SK-N-MC (cell line): ENCODE results near the gene ASTN2.

ENCODE experiments used
- DNase-seq: peaks from one replicate; pipeline ENCODE4 v3.0.0-alpha.2; 2011; ENCODE audit warnings: low read depth, low spot score
- H3K27ac ChIP-seq: fragments of 200-600 bp; sonication (generic); 2 replicates; pipeline ENCODE4 v1.5.1; 2016; ENCODE audit warnings: mixed run types
- H3K36me3 ChIP-seq: fragments of 200-600 bp; sonication (generic); 2 replicates; pipeline ENCODE4 v1.6.1; 2017; ENCODE audit warnings: antibody characterized with exemption, low read length, mixed read lengths; ENCODE audit not compliant: insufficient read depth
- H3K4me3 ChIP-seq: fragments of 200-600 bp; sonication (generic); 2 replicates; pipeline ENCODE4 v1.5.1; 2016
- H3K9ac ChIP-seq: fragments of 200-600 bp; sonication (generic); 2 replicates; pipeline ENCODE4 v1.8.0; 2017; ENCODE audit warnings: mixed run types, mixed read lengths; ENCODE audit not compliant: insufficient read length
- H3K9me3 ChIP-seq: fragments of 200-600 bp; sonication (generic); 2 replicates; pipeline ENCODE4 v1.6.1; 2017; ENCODE audit warnings: low read depth, mild to moderate bottlenecking, antibody characterized with exemption, low read length, moderate library complexity, mixed read lengths
- EZH2 ChIP-seq: fragments of 200-600 bp; sonication (generic); IDR thresholded peaks from one replicate; pipeline ENCODE4 v1.6.1; 2017; ENCODE audit warnings: antibody characterized with exemption
- FOXP2 ChIP-seq: optimal IDR thresholded peaks from 2 replicates; pipeline ENCODE3; 2011; ENCODE audit warnings: mild to moderate bottlenecking, moderate library complexity; ENCODE audit not compliant: insufficient read depth; ENCODE audit errors: extremely low read length, control extremely low read depth
- POLR2AphosphoS5 ChIP-seq: IDR thresholded peaks from 2 replicates; pipeline ENCODE4 v1.6.1; 2012; ENCODE audit warnings: mild to moderate bottlenecking, low read depth, low read length, borderline replicate concordance

Gene ASTN2

DNA sequence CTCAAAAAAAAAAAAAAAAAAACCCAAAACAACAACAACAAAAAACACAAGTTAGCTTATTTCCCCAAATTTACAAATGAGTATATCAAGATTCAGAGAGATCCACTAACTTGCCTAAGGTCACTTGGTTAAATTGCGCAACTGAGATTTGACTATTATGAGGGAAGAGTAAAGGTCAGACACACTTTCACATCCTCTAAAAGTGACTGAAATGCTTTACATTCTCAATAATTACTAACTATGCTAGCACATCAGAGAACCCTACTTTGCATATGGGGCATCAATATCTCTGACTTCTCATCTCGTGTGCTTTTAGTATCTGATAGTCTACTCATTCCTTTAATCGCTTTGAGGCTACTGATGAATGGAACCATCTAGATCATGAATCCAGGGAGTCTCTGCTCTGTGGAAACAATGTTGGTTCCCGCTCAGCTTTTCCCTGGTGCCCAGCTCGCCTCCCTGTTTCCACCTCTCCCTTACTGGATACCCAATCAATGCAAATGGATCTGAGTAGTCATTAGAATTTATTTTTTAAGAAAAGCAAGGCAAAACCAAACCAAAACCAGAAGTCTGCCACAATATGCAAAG, 909.9 kb downstream of the ASTN2 start:
- no peak for TF ChIP-seq POLR2AphosphoS5
- no peaks in the 10 kb centered on the region for H3K9me3 ChIP-seq
- H3K4me3 ChIP-seq, result no peak overlapping the region
- H3K27ac ChIP-seq, result no peak overlapping the region
- no peak for DNase-seq
- no peak overlapping the region for H3K9ac ChIP-seq
- no peaks in the 10 kb centered on the region for H3K36me3 ChIP-seq

DNA sequence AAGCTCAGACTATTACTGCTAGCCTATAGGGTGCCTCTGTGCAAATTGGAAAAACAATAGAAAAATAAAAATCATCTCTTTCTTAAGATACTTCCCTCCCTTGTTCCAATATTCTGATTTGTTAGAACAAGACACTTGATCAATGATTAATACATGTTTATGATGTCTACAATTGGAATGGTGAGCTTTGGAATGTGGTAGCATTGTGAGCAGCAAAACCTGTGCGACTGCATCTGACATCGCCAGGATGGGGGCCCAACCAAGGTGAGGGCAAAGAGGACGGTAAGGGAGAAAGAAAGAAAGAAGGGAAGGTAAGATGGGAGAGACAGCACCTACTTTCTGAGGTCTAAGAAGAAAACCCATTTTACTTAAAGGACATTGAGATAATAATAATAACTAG, 910.8 kb downstream of the ASTN2 start:
- Histone ChIP-seq H3K36me3 (no peaks in the 10 kb centered on the region), H3K27ac (no peak overlapping the region), H3K9me3 (no peaks in the 10 kb centered on the region), H3K4me3 (no peak overlapping the region), H3K9ac (no peak overlapping the region)
- no peak for DNase-seq
- TF ChIP-seq POLR2AphosphoS5, result no peak
- TF ChIP-seq FOXP2, result no peak
- TF ChIP-seq EZH2, result no peak

DNA sequence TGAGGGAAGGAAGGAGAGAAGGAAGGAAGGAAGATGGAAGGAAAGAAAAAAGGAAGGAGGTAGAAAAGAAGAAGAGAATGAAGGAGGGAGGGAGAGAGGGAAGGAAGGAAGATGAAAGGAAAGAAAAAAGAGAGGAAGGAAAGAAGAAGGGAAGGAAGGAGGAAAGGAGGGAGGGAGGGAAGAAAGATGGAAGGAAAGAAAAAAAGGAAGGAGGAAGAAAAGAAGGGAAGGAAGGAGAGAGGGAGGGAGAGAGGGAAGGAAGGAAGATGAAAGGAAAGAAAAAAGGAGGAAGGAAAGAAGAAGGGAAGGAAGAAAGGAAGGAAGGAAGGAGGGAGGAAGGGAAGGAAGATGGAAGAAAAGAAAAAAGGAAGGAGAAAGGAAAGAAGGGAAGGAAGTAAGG, 912.1 kb downstream of the ASTN2 start:
- no peak for DNase-seq
- no peak overlapping the region for H3K27ac ChIP-seq
- no peak overlapping the region for H3K9ac ChIP-seq
- H3K9me3 ChIP-seq, result no peaks in the 10 kb centered on the region
- TF ChIP-seq EZH2, result no peak
- H3K4me3 ChIP-seq, result no peak overlapping the region
- no peaks in the 10 kb centered on the region for H3K36me3 ChIP-seq

DNA sequence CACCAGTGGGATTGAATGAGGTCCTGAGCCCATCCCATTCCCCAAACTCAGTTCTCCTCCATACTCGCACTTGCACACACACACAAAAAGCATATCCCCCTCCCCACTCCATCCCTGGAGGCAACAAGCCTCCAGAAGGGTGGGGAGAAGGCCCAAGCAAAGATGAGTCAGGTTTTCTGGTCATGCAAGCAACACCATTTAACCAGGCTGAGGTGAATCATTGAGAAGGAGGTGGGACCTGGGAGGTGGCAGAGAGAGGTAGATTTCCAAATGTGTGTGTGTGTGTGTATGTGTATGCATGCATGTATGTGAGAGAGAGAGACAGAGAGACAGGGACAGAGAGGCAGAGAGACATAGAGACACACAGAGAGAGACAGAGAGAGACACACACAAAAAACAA, 913.0 kb downstream of the ASTN2 start:
- Histone ChIP-seq H3K36me3 (no peaks in the 10 kb centered on the region), H3K27ac (no peak overlapping the region)
- TF ChIP-seq FOXP2 (no peak), EZH2 (no peak)

DNA sequence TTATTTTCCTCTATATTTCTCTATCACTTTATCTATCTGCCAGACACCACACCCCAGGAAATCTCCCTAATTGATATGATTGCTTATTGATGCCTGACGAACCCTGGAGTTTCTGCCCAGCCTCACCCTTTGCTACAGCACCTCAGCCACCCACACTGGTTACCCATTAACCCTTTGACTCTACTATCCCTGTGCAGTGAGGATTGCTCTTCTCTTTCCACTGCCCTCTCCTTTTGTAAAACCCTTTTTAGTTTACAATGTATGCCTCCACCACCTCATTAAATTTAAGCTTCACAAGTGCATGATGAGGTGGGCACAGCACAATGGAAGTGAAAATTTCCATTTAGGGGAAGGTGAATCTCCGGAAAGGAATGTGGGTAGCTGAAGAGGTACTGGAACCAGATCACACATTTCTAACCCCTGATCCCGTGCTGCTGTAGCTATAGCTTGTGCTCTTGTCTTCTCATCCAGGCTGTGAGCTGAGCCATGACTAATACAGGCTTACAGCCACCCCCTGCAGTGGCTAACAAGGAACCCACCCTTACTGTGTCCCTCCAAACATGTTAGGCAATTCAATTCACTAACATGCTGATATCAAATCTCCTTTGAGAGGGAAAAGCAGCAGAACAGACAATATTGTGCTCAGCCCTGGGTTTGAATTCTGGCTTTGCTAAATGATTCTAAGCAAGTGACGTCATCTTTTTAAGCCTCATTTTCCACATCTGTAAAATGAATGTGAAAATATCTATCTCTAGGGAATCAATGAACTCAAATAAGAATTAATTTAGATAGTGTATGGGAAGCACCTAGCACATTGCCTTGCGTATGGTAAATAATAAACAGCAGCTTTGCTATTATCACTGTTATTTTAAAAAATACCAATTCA, 914.6 kb downstream of the ASTN2 start:
- Histone ChIP-seq H3K9me3 (no peaks in the 10 kb centered on the region), H3K36me3 (no peaks in the 10 kb centered on the region), H3K27ac (no peak overlapping the region), H3K4me3 (no peak overlapping the region), H3K9ac (no peak overlapping the region)
- no peak for TF ChIP-seq FOXP2
- DNase-seq, result no peak

More for the DNA sequence above, 913.0 kb downstream of the ASTN2 start:
- DNase-seq, result no peak
- Histone ChIP-seq H3K9ac (no peak overlapping the region), H3K4me3 (no peak overlapping the region), H3K9me3 (no peaks in the 10 kb centered on the region)

DNA sequence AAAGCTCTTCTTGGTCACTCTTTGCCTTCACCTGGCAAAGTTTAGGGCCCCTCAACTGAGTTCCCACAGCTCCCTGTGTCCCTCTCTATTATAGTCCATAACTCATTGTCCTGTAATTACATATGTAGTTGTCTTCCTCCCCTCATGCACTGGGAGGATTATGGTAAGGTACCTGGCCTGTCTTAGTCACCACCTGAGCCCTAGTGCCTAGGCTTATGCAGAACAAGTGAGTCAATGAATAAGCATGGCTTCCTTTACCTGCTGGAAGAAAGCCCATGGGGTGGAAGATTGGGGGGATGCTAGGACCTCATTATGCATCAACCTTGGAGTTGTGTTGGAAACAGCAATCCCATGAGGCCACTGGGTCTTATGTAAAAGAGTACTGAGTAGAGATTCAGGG, 915.4 kb downstream of the ASTN2 start:
- H3K4me3 ChIP-seq, result no peak overlapping the region
- H3K27ac ChIP-seq, result no peak overlapping the region
- H3K36me3 ChIP-seq, result no peaks in the 10 kb centered on the region
- DNase-seq, result no peak
- TF ChIP-seq EZH2 (no peak), FOXP2 (no peak), POLR2AphosphoS5 (no peak)
- H3K9me3 ChIP-seq, result no peaks in the 10 kb centered on the region
- no peak overlapping the region for H3K9ac ChIP-seq

DNA sequence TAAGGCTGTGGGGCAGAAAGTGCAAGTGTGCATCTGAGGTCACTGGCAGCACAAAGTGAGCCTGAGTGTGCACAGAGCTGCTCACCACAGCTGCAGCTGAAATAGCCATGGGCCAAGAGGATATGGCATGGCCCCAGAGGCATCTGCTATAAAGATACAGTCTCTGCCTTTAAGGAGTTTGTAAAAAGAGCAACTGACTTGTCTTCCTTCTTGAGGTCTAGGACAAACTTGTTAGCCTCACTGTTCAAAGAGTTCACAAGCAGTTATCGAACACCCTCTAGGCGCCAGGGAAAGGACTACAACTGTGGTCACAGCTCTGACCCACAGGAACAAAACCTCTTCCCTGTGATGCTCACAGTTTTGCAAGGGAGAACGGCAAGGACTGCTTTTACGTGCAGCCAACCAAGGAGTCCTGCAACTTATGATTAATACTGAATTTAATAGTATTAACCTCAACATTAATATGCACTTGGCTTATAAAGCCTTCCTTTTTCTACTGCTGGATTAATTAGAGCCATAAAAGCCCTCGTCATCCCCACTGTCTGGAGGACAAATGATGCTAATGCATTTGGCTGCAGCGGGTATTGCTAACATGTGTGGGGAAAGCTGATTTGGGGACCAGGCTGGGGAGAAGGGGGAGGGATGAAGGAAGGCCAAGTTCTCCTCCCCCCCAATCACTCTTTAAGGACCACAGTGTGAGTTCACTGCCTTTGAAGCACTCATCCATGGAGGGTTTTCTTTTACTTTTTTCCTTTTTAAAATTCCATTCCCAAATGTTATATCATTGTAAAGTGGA, 917.6 kb downstream of the ASTN2 start:
- Histone ChIP-seq H3K36me3 (no peaks in the 10 kb centered on the region), H3K9me3 (no peaks in the 10 kb centered on the region), H3K27ac (no peak overlapping the region), H3K4me3 (no peak overlapping the region), H3K9ac (no peak overlapping the region)
- TF ChIP-seq EZH2, result no peak
- DNase-seq, result no peak

DNA sequence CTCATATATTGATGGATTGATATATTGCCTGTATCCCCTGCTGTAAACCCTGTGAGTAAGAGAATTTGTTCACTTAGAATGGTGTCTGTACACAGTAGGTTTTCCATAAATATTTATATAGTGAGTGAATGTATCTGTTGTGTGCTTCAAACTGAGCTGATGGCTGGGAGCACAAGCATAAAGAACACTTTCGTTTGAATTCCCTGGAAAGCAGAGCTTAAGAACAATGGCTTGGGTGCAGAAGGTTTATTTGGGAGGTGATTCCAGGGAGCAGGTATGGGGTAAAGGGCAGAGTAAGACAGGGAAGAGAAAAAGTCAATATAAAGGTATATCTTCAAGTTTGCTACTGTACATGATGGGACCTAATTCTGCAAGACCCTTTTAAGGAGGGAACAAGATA, 918.7 kb downstream of the ASTN2 start:
- Histone ChIP-seq H3K4me3 (no peak overlapping the region), H3K9ac (no peak overlapping the region), H3K36me3 (no peaks in the 10 kb centered on the region), H3K27ac (no peak overlapping the region), H3K9me3 (no peaks in the 10 kb centered on the region)
- TF ChIP-seq EZH2 (no peak), FOXP2 (no peak), POLR2AphosphoS5 (no peak)
- DNase-seq, result no peak

DNA sequence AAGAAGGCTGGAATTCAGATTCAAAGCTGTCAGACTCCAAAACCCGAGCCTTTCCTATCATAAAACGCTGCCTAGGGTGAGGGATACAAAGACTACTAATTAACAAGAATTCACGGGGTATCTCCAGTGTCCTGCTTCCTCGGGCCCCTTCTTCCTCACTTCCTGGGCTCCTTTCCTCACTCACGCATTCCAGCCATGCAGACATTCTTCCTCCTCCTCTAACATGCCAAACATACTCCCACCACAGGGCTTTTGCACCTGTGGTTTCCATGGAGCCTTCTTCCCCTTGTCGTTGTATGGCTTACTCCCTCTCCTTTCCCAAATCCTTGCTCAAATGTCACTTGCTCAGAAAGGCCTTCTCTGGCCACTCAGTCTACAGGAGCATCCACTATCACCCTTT, 919.1 kb downstream of the ASTN2 start:
- Histone ChIP-seq H3K36me3 (no peaks in the 10 kb centered on the region), H3K9me3 (no peaks in the 10 kb centered on the region), H3K4me3 (no peak overlapping the region), H3K27ac (no peak overlapping the region), H3K9ac (no peak overlapping the region)
- no peak for DNase-seq
- no peak for TF ChIP-seq FOXP2
- TF ChIP-seq POLR2AphosphoS5, result no peak
- no peak for TF ChIP-seq EZH2
